OCI-M1 (cell line): ENCODE data around the gene AGMO.
"Not testable (repeated sequence)": the region's sequence is repeated elsewhere in the genome, so short reads cannot be mapped to it uniquely, and the experiment has no call there.

ENCODE experiments used
- DNase-seq: peaks from one replicate; lab custom pipeline; 2025; lab: John Stamatoyannopoulos, UW

AGMO gene

GRCh38 chr7:15315678-15316077, 246.1 kb downstream of the AGMO start:
- no peak for DNase-seq

- DNase-seq = no peak
Observed at GRCh38 chr7:15314922-15315321, 246.9 kb downstream of the AGMO start.

- no peak for DNase-seq
Observed at GRCh38 chr7:15313361-15313760, 248.5 kb downstream of the AGMO start.

GRCh38 chr7:15309872-15310271, 251.9 kb downstream of the AGMO start:
- DNase-seq = no peak

GRCh38 chr7:15308821-15309220, 253.0 kb downstream of the AGMO start:
- DNase-seq = no peak

GRCh38 chr7:15306296-15306695, 255.5 kb downstream of the AGMO start:
- no peak for DNase-seq

- DNase-seq = peak; percentile 66
Observed at GRCh38 chr7:15305002-15305600, 256.7 kb downstream of the AGMO start.

GRCh38 chr7:15303357-15303756, 258.5 kb downstream of the AGMO start:
- no peak for DNase-seq

- not testable (repeated sequence) for DNase-seq
Observed at GRCh38 chr7:15300986-15301385, 260.8 kb downstream of the AGMO start.

GRCh38 chr7:15292138-15292537, 269.7 kb downstream of the AGMO start:
- DNase-seq = no peak

GRCh38 chr7:15291699-15292098, 270.1 kb downstream of the AGMO start:
- no peak for DNase-seq

- DNase-seq = no peak
Observed at GRCh38 chr7:15288741-15289140, 273.1 kb downstream of the AGMO start.

- no peak for DNase-seq
Observed at GRCh38 chr7:15284396-15284795, 277.4 kb downstream of the AGMO start.

GRCh38 chr7:15280078-15280733, 281.6 kb downstream of the AGMO start:
- no peak for DNase-seq

- DNase-seq = no peak
Observed at GRCh38 chr7:15279640-15280039, 282.2 kb downstream of the AGMO start.

GRCh38 chr7:15257689-15258088, 304.1 kb downstream of the AGMO start:
- DNase-seq = no peak

GRCh38 chr7:15252181-15252580, 309.6 kb downstream of the AGMO start:
- no peak for DNase-seq

- DNase-seq = no peak
Observed at GRCh38 chr7:15248514-15248913, 313.3 kb downstream of the AGMO start.

- DNase-seq = no peak
Observed at GRCh38 chr7:15245831-15246230, 316.0 kb downstream of the AGMO start.

- DNase-seq = no peak
Observed at GRCh38 chr7:15239801-15240200, 322.0 kb downstream of the AGMO start.

GRCh38 chr7:15236952-15237351, 324.9 kb downstream of the AGMO start:
- peak; percentile 63 for DNase-seq

GRCh38 chr7:15234431-15234830, 327.4 kb downstream of the AGMO start:
- no peak for DNase-seq

- DNase-seq = no peak
Observed at GRCh38 chr7:15228831-15229230, 333.0 kb downstream of the AGMO start.

- no peak for DNase-seq
Observed at GRCh38 chr7:15225981-15226380, 335.8 kb downstream of the AGMO start.
